Measurements from ENCODE around the gene FAXDC2. TPM values are rescaled to one million over a fixed set of nuclear protein-coding genes. Genes with fewer than 3 reads are reported as not detected.

Gene FAXDC2
- total RNA-seq, 8 experiments from 2014 or later = 2.8 to 38.2 (median 5.1) TPM

GRCh38 chr5:154878642-154879335, 28.4 kb upstream of the FAXDC2 start:
- no peak for ATAC-seq (replicated peaks in 6 of 8)
- WGBS, 10 experiments = 90 to 100% (median 100%) methylated on average over 1 to 10 of the region's 14 CpGs; no CpG with 5 or more reads in 1 of the 10 experiments
- Histone ChIP-seq H3K27ac (no peak overlapping the region), H3K4me3 (no peak overlapping the region), H3K4me1 (replicated peaks in 1 of 2) (no peaks in the 10 kb centered on the region)
- in situ Hi-C loops (cut with MboI; ENCODE audit: low pct_unique_long_range_greater_than_20kb in 2 of 9, low sequenced_read_pairs in 9 of 9, unreplicated experiment in 9 of 9) = no loop called here

- H3K4me3 ChIP-seq = no peak overlapping the region
- H3K4me1 ChIP-seq (replicated peaks in 1 of 2) = no peaks in the 10 kb centered on the region
- no peak overlapping the region for H3K27ac ChIP-seq
- WGBS, 10 experiments = 80 to 100% (median 97%) methylated on average over 1 to 5 of the region's 5 CpGs; no CpG with 5 or more reads in 2 of the 10 experiments
- in situ Hi-C loops (cut with MboI; ENCODE audit: low pct_unique_long_range_greater_than_20kb in 2 of 9, low sequenced_read_pairs in 9 of 9, unreplicated experiment in 9 of 9) = no loop called here
- no peak for ATAC-seq (replicated peaks in 6 of 8)
These were observed 23.5 kb upstream of the FAXDC2 start for GRCh38 chr5:154873791-154874331.

GRCh38 chr5:154871734-154872133, 21.3 kb upstream of the FAXDC2 start:
- Histone ChIP-seq H3K27ac (no peak overlapping the region), H3K4me3 (no peak overlapping the region), H3K4me1 (replicated peaks in 1 of 2) (no peaks in the 10 kb centered on the region)
- no peak for ATAC-seq (replicated peaks in 6 of 8)
- in situ Hi-C loops (cut with MboI; ENCODE audit: low pct_unique_long_range_greater_than_20kb in 2 of 9, low sequenced_read_pairs in 9 of 9, unreplicated experiment in 9 of 9) = no loop called here
- WGBS, 10 experiments = 75 to 100% (median 88%) methylated on average over 1 to 4 of the region's 4 CpGs

GRCh38 chr5:154868702-154869101, 18.3 kb upstream of the FAXDC2 start:
- WGBS, 10 experiments = 79 to 100% (median 88%) methylated on average over 1 to 4 of the region's 5 CpGs; no CpG with 5 or more reads in 2 of the 10 experiments
- H3K4me3 ChIP-seq = no peak overlapping the region
- peak in 6 of 8 experiments; percentile 26 to 63 (median 30) for ATAC-seq (replicated peaks in 6 of 8)
- in situ Hi-C loops (cut with MboI; ENCODE audit: low pct_unique_long_range_greater_than_20kb in 2 of 9, low sequenced_read_pairs in 9 of 9, unreplicated experiment in 9 of 9) = no loop called here
- no peaks in the 10 kb centered on the region for H3K4me1 ChIP-seq (replicated peaks in 1 of 2)
- no peak overlapping the region for H3K27ac ChIP-seq

GRCh38 chr5:154866841-154867240, 16.4 kb upstream of the FAXDC2 start:
- WGBS, 10 experiments = 0 to 100% (median 83%) methylated on average over 1 to 2 of the region's 2 CpGs

GRCh38 chr5:154865466-154866184, 15.2 kb upstream of the FAXDC2 start:
- ATAC-seq (replicated peaks in 6 of 8) = peak in 3 of 8 experiments; percentile 72 to 85 (median 81)
- Histone ChIP-seq H3K27ac (no peak overlapping the region), H3K4me3 (no peak overlapping the region), H3K4me1 (replicated peaks in 1 of 2) (no peaks in the 10 kb centered on the region)
- in situ Hi-C loops (cut with MboI; ENCODE audit: low pct_unique_long_range_greater_than_20kb in 2 of 9, low sequenced_read_pairs in 9 of 9, unreplicated experiment in 9 of 9) = no loop called here
- 22 to 100% (median 90%) methylated on average over 1 to 5 of the region's 5 CpGs; no CpG with 5 or more reads in 1 of the 10 experiments for WGBS, 10 experiments

More at GRCh38 chr5:154866841-154867240, 16.4 kb upstream of the FAXDC2 start:
- no peak for ATAC-seq (replicated peaks in 6 of 8)
- in situ Hi-C loops (cut with MboI; ENCODE audit: low pct_unique_long_range_greater_than_20kb in 2 of 9, low sequenced_read_pairs in 9 of 9, unreplicated experiment in 9 of 9) = no loop called here
- no peak overlapping the region for H3K27ac ChIP-seq
- no peak overlapping the region for H3K4me3 ChIP-seq
- no peaks in the 10 kb centered on the region for H3K4me1 ChIP-seq (replicated peaks in 1 of 2)

- 77 to 100% (median 93%) methylated on average over 2 to 7 of the region's 7 CpGs; no CpG with 5 or more reads in 1 of the 10 experiments for WGBS, 10 experiments
- H3K4me1 ChIP-seq (replicated peaks in 1 of 2) = peaks cover 0 to 7% of the 10 kb centered on the region in 2 donors
- no peak for ATAC-seq (replicated peaks in 6 of 8)
- no peak overlapping the region for H3K4me3 ChIP-seq
- no peak overlapping the region for H3K27ac ChIP-seq
- in situ Hi-C loops (cut with MboI; ENCODE audit: low pct_unique_long_range_greater_than_20kb in 2 of 9, low sequenced_read_pairs in 9 of 9, unreplicated experiment in 9 of 9) = no loop called here
These were observed 13.1 kb upstream of the FAXDC2 start for GRCh38 chr5:154863291-154864080.

- Histone ChIP-seq H3K4me3 (no peak overlapping the region), H3K27ac (no peak overlapping the region), H3K4me1 (replicated peaks in 1 of 2) (peaks cover 0 to 7% of the 10 kb centered on the region in 2 donors)
- no peak for ATAC-seq (replicated peaks in 6 of 8)
- WGBS, 10 experiments = 77 to 100% (median 100%) methylated on average over 1 to 2 of the region's 2 CpGs; no CpG with 5 or more reads in 1 of the 10 experiments
- in situ Hi-C loops (cut with MboI; ENCODE audit: low pct_unique_long_range_greater_than_20kb in 2 of 9, low sequenced_read_pairs in 9 of 9, unreplicated experiment in 9 of 9) = no loop called here
These were observed 12.4 kb upstream of the FAXDC2 start for GRCh38 chr5:154862766-154863165.

- Histone ChIP-seq H3K4me1 (replicated peaks in 1 of 2) (peaks cover 2 to 7% of the 10 kb centered on the region in 2 donors), H3K4me3 (no peak overlapping the region), H3K27ac (no peak overlapping the region)
- ATAC-seq (replicated peaks in 6 of 8) = no peak
- in situ Hi-C loops (cut with MboI; ENCODE audit: low pct_unique_long_range_greater_than_20kb in 2 of 9, low sequenced_read_pairs in 9 of 9, unreplicated experiment in 9 of 9) = no loop called here
- 60 to 100% (median 85%) methylated on average over 1 to 6 of the region's 8 CpGs for WGBS, 10 experiments
These were observed 11.5 kb upstream of the FAXDC2 start for GRCh38 chr5:154861946-154862345.

- no peak overlapping the region for H3K4me3 ChIP-seq
- WGBS, 10 experiments = 0 to 100% (median 76%) methylated on average over 1 to 4 of the region's 4 CpGs; no CpG with 5 or more reads in 1 of the 10 experiments
- no peak for ATAC-seq (replicated peaks in 6 of 8)
- in situ Hi-C loops (cut with MboI; ENCODE audit: low pct_unique_long_range_greater_than_20kb in 2 of 9, low sequenced_read_pairs in 9 of 9, unreplicated experiment in 9 of 9) = no loop called here
- peaks cover 8 to 15% of the 10 kb centered on the region in 2 donors for H3K4me1 ChIP-seq (replicated peaks in 1 of 2)
- no peak overlapping the region for H3K27ac ChIP-seq
These were observed 10.4 kb upstream of the FAXDC2 start for GRCh38 chr5:154860765-154861164.

- no peak for ATAC-seq (replicated peaks in 6 of 8)
- Histone ChIP-seq H3K4me3 (peak overlapping the region; percentile 63 to 94 (median 85)), H3K4me1 (replicated peaks in 1 of 2) (peaks cover 8 to 15% of the 10 kb centered on the region in 2 donors), H3K27ac (no peak overlapping the region)
- 0 to 67% (median 37%) methylated on average over 1 to 4 of the region's 5 CpGs; no CpG with 5 or more reads in 2 of the 10 experiments for WGBS, 10 experiments
- in situ Hi-C loops (cut with MboI; ENCODE audit: low pct_unique_long_range_greater_than_20kb in 2 of 9, low sequenced_read_pairs in 9 of 9, unreplicated experiment in 9 of 9) = no loop called here
These were observed 9.7 kb upstream of the FAXDC2 start for GRCh38 chr5:154860123-154860522.

GRCh38 chr5:154858972-154859871, 8.8 kb upstream of the FAXDC2 start:
- WGBS, 10 experiments = 0 to 8% (median 1%) methylated on average over 1 to 20 of the region's 26 CpGs
- in situ Hi-C loops (cut with MboI; ENCODE audit: low pct_unique_long_range_greater_than_20kb in 2 of 9, low sequenced_read_pairs in 9 of 9, unreplicated experiment in 9 of 9) = no loop called here
- Histone ChIP-seq H3K4me1 (replicated peaks in 1 of 2) (peaks cover 8 to 15% of the 10 kb centered on the region in 2 donors), H3K4me3 (peak overlapping the region; percentile 63 to 94 (median 85)), H3K27ac (peak overlapping the region; percentile 96 to 98)
- no peak for ATAC-seq (replicated peaks in 6 of 8)

All from motor neuron (in vitro differentiated cells).